CD1c-positive myeloid dendritic cell (primary cell): ENCODE results near the gene IFNL1.
A peak's percentile ranks its signal among the peaks of the same experiment; 100 is the strongest.
"Not testable (repeated sequence)": the region's sequence is repeated elsewhere in the genome, so short reads cannot be mapped to it uniquely, and the experiment has no call there.

Experiments
- DNase-seq: peaks from one replicate; pipeline ENCODE4 v3.0.0-alpha.2; 2016; ENCODE audit errors: extremely low spot score

Gene IFNL1

GRCh38 chr19:39332293-39332692 is 36.1 kb downstream of the IFNL1 start:
- no peak for DNase-seq

GRCh38 chr19:39332738-39333137 is 36.5 kb downstream of the IFNL1 start:
- not testable (repeated sequence) for DNase-seq

GRCh38 chr19:39333507-39333906 is 37.3 kb downstream of the IFNL1 start:
- DNase-seq: no peak

DNA sequence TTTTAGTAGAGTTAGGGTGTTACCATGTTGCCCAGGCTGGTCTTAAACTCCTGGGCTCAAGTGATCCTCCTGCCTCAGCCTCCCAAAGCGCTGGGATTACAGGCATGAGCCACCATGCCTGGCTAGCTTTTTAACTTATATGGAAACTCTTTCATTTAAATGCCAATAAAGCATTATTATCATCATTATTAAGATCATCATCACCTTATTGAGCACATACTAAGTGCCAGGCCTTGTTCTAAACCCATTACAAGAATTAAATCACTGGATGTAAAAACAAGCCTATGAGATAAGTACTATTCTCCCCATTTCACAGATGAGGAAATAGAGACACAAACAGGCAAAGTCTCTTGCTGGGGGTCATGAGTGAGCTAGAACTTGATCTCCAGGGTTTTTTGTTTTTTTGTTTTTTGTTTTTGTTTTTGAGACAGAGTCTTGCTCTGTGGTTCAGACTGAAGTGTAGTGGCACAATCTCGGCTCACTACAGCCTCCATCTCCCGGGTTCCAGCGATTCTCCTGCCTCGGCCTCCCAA is 38.3 kb downstream of the IFNL1 start:
- DNase-seq: no peak

DNA sequence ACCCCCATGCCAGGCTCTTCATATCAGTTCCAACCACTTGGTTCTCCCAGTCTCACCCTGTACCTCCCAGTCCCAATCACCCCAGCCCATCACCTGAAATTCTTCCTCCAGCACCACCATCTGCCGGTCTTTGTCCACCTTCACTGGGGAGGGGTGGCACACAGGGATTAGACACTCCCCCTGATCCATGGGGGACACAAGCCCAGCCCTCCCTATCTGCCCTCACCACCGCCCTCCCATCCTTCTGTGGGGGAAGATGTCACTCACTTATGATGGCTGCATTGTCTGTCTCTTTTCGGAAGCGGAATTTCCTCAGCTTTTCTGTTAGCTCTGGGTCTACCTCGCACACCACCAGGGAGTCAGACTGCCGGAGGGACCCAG is 39.0 kb downstream of the IFNL1 start:
- peak; percentile 28 for DNase-seq

- no peak for DNase-seq
These were observed 40.3 kb downstream of the IFNL1 start for GRCh38 chr19:39336483-39336882.

DNA sequence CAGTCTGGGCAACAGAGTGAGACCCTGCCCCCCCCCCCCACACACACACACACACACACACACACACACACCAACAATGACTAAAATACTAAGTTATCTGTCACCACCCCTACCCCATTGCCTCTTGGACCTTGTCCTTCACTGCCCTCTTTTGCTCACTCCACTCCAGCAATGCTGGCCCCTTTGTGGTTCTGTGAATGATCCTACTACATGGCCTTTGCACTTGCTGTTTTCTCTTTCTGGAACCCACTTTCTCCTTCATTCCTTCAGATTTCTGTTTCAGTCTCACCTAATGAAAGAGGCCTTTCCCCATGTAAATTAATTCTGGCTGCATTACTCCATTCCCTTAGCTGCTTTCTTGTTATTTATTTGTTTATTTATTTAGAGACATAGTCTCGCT is 43.5 kb downstream of the IFNL1 start:
- no peak for DNase-seq

GRCh38 chr19:39340156-39340555 is 43.9 kb downstream of the IFNL1 start:
- peak; percentile 20 for DNase-seq

DNA sequence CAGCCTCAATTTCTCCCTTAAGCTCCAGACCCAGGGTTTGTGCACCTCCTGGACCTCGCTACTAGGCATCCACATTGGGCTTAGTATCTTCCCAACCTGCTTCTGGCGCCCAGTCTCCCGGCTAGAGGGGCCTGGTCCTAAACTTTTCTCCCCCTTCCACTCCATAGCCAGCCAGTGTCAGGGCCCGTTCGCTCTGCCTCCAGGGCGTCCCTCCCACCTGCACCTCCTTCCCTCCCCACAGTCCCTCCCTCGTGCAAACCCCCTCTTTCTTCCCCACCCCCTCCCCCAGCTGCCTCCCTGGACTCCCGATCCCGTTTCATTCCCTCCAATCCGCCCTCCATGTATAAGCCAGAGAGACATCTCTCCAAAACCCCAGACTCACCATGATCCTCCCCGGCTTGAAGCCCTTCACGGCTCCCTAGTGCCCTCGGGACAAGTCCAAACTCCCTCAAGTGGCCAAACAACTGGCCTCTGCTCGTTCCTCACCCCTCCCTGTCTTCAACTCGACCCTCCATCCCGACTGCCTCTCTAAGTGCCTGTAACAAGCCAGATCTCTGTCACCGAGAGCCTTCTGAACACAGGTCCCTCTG is 45.0 kb downstream of the IFNL1 start:
- peak; percentile 27 for DNase-seq

DNA sequence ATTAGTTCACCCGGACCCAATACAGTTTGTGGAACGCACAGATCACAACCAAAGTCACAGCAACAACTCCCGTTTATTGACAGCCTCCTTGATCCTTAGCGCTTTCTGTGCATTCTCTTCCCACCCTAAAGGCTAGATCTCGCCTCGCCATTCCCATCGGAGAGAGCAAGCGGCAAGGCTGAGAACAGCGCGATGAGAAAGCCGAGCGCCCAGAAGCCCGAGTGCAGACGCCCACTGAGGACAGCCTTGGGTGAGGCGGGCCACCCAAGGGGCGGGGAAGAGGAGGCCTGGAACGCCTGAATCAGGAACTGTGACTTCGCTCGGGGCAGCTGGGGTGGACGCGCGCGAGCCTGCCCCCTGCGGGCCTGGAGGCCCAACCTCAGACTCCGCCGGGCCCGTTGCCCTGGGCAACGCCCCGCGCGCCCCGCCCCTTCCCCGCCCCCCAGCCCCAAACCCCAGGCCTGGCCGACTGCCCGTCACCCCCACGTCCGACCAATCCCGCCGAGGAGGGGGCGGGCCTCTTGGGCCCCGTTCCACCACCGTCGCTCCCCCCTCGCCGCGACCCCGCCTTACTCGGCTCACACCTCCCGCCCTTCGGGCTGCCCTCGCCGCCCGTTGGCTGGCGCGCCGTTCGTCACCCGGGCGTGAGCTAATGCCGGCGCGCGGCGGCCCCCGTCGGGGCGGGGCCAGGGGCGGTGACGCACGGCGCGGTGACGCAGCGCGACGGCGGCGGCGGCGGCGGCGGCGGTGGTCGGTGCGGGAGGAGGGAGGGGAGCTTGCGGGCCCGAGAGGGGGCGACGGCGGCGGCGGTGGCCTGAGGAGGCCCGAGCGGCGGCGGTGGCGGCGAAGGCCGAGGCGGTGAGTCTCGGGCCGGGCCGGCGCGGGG is 45.8 kb downstream of the IFNL1 start, which contains the start of gene SAMD4B:
TSS of gene SAMD4B (plus strand) at position 703 of the 886 bp plus-strand sequence. CDS start 14,473 bp downstream, outside the sequence.
- peak; percentile 99 for DNase-seq

DNA sequence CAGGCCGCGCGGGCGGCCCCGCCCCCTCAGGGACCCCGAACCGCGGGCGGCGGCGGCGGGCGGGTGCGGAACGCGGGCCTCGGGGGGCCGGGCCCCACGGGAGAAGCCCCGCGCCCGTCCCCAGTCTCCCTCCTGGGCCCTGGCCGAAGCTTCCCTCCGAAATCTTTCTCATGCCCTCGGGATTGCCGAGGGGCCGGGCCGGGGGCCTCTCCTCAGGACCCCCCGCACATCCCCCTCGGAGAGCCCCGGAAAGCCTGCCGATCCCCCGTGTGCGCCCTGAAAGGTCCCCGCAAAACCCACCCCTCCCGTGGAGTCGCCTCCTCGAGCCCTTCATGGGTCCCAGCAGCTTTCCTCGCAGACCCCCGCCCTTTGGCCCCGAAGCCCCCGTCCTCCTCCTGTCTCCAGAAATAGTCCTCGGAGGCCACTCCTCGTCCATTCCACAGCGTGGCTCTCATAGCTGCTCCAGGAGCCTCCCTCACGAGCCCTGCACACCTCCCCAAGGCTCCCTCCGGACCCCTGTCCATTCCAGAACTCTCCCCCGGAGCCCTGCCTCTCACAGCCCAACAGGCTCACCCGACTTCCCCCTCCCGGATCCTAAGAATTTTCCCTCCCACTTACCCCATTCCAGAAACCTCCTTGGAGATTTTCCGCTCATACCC is 46.6 kb downstream of the IFNL1 start:
- no peak for DNase-seq

GRCh38 chr19:39345956-39346355 is 49.7 kb downstream of the IFNL1 start:
- no peak for DNase-seq

DNA sequence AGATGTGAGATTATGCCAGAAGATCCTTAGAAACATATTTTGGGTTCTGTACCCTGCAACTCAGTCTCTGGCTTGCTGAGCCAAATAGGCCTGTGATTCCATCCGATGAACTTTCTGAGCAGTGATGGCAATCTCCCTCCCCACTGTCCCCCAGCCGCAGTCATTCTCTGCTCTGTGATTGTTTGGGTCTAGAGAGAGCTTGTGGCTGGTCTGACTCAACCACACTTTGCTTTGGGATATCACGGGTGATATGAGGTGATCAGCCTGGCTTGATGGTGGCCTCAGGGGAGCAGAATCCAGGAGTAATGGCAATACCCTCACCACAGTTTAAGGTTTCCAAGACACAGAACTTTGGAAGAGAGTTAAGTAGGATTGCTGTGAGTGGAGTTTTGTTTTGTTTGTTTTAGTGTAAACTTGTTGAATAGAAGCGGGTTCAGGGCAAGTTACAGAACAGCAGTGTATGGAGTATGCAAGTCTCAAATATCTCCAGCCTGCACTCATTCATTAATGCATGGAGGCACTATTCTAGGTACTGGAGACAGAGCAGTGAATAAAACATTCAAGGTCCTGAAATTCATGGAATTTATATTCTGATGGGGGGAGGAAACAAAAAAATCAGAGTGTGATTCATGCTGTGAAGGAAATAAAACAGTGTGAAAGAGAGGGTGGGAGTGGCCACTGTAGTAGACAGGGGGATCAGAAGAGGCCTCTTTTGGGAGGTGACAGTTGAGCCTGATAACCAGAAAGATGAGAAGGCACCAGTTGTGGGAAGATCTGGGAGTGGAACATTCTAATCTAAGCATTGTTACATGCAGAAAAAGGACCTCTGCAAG is 51.3 kb downstream of the IFNL1 start:
- DNase-seq: no peak
